GM18508 (cell line): ENCODE results near the gene KLF1.

ENCODE experiments used
- ATAC-seq: cut with Tn5 transposase; IDR thresholded peaks from one replicate; pipeline ENCODE4 v1.9.1; 2021; ENCODE audit warnings: moderate number of reproducible peaks; ENCODE audit not compliant: insufficient read depth, unreplicated experiment

The KLF1 gene

DNA sequence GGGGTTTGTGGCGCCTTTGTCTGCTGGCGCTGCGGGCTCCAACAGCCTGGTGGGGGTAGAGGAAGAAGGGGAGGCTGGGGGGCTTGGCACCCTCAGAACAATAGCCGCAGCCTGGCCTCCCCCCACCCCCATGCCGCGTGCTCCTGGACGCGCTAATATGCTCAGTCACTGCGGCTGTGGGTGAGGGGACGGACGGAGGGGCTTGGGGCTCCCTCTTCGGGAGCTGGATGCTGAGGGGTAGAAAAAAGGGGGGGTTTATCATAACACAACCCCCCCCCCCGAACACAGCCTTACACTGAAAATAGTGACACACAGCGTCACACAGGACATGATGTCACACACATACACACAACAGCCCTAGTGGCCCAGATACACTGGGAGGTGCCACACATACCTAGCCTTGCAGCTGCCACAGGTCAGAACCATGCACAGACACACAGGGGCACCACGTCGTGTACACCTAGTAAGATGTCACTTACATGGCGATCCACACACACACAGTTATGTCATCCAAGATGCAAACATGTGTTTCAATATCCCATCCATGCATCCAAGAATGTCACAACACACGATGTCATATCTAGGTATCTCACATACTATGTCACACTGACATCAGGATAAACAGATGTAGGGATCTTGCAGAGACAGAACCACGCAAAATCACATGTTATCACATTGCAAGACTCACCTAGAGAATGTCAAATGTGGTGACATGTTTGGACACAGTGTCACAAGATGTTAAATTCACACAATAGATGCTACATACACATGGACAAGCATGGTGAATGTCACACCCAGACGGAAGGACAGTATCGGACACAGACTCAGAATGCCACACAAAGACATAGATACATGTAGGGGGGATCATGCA is 47.9 kb downstream of the KLF1 start:
- ATAC-seq: no peak

DNA sequence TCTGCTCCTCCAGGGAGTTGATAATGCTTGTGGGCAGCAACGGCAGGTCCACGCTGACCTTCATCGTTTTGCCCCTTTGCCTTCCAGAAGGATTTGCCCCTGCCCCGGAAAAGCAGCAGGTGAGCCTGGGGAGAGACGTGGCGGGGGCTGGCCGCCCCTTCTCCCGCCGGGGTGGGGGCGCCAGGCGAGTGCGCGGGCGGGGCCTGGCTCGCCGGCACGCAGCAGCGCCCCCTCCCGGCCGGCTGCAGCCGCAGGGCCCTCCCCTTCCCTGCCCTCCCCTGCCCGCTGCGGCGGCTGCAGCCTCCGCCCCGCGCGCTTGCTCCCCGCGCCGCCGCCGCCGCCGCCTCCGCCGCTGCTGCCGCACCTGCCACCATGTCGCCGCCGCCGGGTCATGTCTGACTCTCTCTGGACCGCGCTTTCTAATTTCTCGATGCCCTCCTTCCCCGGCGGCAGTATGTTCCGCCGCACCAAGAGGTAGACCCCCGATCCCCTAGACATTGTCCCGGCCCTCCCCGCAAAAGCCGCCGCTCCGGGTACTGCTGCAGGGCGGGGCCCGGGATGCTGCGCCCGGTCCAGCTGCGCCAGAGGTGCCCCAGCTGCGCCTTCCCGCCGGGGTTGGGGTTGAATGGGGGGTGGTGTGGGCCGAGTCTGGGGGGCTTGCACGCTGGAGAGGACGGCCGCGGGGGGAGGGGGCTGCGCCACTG is 48.7 kb downstream of the KLF1 start, which contains the start of gene MAST1:
Gene MAST1 (plus strand): TSS at position 334 of the 704 bp plus-strand sequence. CDS start 58 bp downstream, at position 392.
- no peak for ATAC-seq

DNA sequence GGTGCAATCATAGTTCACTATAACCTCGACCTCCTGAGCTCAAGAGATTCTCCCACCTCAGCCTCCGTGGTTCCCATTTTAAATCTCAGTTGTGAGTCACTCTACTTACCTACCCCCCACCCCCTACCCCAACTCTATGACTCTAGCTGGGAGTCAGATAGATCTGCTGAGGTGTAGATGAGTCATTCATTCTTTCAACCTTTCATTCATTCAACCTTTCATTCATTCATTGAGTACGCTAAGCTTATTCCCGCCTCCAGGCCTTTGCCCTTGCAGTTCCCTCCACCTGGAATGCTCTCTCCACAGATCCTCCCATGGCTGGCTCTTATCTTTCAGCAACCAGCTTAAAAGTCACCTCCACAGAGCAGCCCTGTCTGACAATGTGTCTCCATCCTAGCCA is 49.8 kb downstream of the KLF1 start:
- no peak for ATAC-seq

DNA sequence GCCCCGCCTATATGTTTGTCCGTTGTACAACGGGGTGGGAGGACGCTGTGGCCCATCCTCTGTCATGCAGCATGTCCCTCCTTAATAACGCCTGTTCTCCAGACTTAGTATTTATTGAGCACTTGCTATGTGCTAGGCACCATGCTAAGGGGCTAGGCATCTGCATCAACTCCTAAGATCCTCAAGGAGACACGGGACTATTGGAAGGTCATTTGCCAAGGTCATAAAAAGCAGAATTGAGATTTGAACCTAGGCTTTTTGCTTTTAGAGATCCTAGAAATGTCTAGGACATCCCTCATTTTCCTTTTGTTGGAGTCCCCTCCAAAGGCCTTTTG is 50.5 kb downstream of the KLF1 start:
- no peak for ATAC-seq

DNA sequence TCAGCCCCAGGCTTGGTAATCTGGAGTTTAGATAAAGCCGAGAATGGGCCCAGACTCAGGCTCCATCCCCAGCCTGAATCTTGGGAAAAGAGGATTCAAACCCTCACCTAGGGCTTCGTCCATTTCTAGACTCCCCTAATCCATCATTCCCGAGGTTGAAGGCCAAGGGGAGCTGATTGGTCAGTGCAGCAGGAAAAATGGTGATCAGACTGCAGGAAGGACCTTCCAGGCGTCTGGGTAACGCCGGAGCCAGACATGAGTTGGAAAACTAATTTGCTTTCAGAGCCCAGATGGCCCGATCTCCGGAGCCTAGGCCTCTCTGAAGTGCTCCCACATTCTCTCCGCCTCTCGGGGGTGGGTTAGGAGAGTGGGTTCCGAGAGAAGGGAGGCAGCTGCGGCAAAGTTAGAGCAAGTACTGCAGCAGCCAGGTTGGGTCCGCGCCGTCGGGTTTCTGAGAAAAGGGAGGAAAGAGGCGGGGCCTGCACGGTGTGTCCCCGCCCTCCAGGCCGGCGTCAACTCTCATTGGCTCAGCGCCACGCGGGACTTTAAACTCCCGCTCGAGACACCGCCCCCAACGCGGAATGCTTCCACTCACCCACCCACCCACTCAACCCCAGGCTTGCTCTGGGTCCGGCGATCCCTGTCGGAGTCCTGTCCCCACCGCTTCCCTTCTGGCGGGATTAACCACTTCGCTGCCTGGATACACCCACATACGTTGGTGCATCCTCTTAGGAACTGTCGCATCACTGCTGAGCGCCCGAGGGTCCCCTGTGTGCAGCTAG is 51.8 kb downstream of the KLF1 start:
- no peak for ATAC-seq

DNA sequence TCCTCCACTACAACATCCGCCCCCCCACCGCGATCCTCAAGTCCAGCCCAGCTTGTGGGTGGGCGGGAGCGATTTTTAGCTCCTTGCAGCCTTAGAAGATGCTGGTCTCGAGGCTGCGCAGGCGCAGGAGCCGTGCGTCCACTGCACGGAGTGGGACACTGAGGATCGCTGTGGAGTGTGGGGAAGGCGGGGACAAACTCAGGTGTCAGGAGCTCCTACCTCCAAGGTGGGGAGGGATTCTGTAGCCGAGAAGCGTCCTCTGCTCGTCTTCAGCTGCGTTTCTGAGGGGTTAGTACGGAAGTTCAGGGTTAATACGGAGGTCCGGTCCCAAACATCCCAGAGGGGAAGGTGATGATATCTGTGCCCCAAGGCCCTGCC is 52.4 kb downstream of the KLF1 start, which contains the start of gene RTBDN:
Gene RTBDN (minus strand): TSS at position 14 of the 378 bp plus-strand sequence. CDS start 4,600 bp downstream, outside the sequence.
- ATAC-seq: no peak
